GM21367 (cell line): Measurements from ENCODE around the gene MMP15.
"Not testable (repeated sequence)": the region's sequence is repeated elsewhere in the genome, so short reads cannot be mapped to it uniquely, and the experiment has no call there.

Experiments
- ATAC-seq: cut with Tn5 transposase; IDR thresholded peaks from one replicate; pipeline ENCODE4 v1.9.1; 2021; ENCODE audit not compliant: unreplicated experiment

Gene MMP15

GRCh38 chr16:58085584-58086251 lies 60.2 kb downstream of the MMP15 start:
- ATAC-seq, result no peak

GRCh38 chr16:58086381-58087208 lies 61.0 kb downstream of the MMP15 start:
- no peak for ATAC-seq

GRCh38 chr16:58087209-58087913 lies 61.8 kb downstream of the MMP15 start:
- ATAC-seq, result no peak

- no peak for ATAC-seq
These were observed 62.5 kb downstream of the MMP15 start for GRCh38 chr16:58088091-58088490.

GRCh38 chr16:58090396-58090795 lies 64.8 kb downstream of the MMP15 start:
- ATAC-seq, result not testable (repeated sequence)

- ATAC-seq, result no peak
These were observed 68.5 kb downstream of the MMP15 start for GRCh38 chr16:58094026-58094425.

GRCh38 chr16:58094791-58095574 lies 69.4 kb downstream of the MMP15 start:
- ATAC-seq, result no peak

- ATAC-seq, result not testable (repeated sequence)
These were observed 70.0 kb downstream of the MMP15 start for GRCh38 chr16:58095575-58095960.

- ATAC-seq, result no peak
These were observed 70.7 kb downstream of the MMP15 start for GRCh38 chr16:58096249-58096648.
